Measurements from ENCODE around the gene SELENOO.

GRCh38 chr22:50205781-50206569 is 5.2 kb downstream of the SELENOO start:
- TF ChIP-seq ZFX (IDR thresholded peaks at IDR 0.05; ENCODE audit: borderline replicate concordance): no peak
- TF ChIP-seq CTCF (IDR thresholded peaks at IDR 0.05): no peak
